ENCODE results near the gene SYT1.

SYT1 gene

DNA sequence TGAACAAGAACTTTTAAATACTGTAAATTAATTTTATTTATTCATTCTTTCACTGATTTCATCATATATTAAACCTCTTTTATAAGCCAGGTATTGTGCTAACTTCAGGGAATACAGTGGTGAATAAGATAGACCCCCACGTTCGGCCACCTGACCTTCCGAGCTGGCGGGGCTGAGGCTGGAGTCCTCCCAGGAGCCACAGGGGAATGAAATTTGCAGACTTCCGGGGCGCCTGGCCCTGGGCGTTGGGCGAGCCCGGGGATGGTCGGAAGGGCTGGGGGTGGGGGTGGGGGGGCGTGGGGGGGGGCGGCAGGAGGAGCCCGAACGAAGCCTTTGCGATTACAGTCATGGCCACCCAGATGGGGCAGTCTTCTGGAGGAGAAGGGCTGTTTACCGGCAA lies 442.8 kb downstream of the SYT1 start:
- FAIRE-seq (no peak), DNase-seq (ENCODE audit: insufficient read length) (no peak)
- TF ChIP-seq POLR2A (IDR thresholded peaks at IDR 0.05; ENCODE audit: low read depth, low read length) (no peak), POLR2AphosphoS5 (IDR thresholded peaks at IDR 0.05; ENCODE audit: low read depth, low read length) (no peak), TAF1 (IDR thresholded peaks at IDR 0.05; ENCODE audit: borderline replicate concordance, low read depth, low read length) (no peak)

DNA sequence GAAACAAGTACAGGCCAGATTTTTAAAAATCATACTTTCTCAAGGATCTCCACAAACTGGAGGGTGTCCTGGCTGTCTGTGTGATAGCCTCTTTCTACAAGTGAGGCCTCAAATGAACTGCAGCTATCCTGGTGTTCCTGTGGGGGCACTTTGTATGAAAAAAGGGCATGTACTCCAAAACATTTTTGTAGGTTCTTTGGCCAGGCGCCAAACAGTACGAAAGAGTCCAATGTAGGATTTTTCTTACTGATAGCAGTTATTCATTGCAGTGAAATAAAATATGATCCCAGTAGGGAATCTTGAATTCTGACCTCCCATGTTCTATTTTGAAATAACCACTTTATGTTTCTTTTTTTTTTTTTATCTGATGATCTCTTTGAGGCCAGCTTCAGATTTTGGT lies 444.5 kb downstream of the SYT1 start:
- TF ChIP-seq POLR2A (IDR thresholded peaks at IDR 0.05; ENCODE audit: low read depth, low read length) (no peak), TAF1 (IDR thresholded peaks at IDR 0.05; ENCODE audit: borderline replicate concordance, low read depth, low read length) (no peak), POLR2AphosphoS5 (IDR thresholded peaks at IDR 0.05; ENCODE audit: low read depth, low read length) (no peak)
- no peak for DNase-seq (ENCODE audit: insufficient read length)
- FAIRE-seq: no peak

- FAIRE-seq: no peak
- TF ChIP-seq POLR2AphosphoS5 (IDR thresholded peaks at IDR 0.05; ENCODE audit: low read depth, low read length) (no peak), TAF1 (IDR thresholded peaks at IDR 0.05; ENCODE audit: borderline replicate concordance, low read depth, low read length) (no peak), POLR2A (IDR thresholded peaks at IDR 0.05; ENCODE audit: low read depth, low read length) (no peak)
- no peak for DNase-seq (ENCODE audit: insufficient read length)
These were observed 452.7 kb downstream of the SYT1 start for GRCh38 chr12:79317179-79317847.

DNA sequence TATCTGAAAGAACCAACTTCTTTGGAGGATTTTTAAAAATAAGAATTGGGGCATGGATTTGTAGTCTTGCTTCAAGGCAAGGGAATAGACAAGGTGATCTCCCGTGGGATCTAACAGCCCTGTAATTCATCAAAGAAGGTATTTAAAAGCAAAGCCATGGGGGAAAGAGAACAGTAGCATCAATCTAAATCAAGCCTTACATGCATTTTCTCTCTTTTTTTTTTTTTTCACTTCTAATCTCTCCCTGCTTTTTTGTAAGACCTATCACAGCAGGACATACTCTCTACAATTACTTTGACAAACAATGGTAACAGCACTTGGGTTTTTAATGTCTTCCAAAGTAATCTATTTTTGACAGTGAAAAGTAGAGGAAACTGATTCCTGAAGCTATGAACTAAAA lies 458.3 kb downstream of the SYT1 start:
- DNase-seq (ENCODE audit: insufficient read length) (no peak), FAIRE-seq (no peak)
- TF ChIP-seq TAF1 (IDR thresholded peaks at IDR 0.05; ENCODE audit: borderline replicate concordance, low read depth, low read length): no peak
- no peak for TF ChIP-seq POLR2A (IDR thresholded peaks at IDR 0.05; ENCODE audit: low read depth, low read length)
- no peak for TF ChIP-seq POLR2AphosphoS5 (IDR thresholded peaks at IDR 0.05; ENCODE audit: low read depth, low read length)

DNA sequence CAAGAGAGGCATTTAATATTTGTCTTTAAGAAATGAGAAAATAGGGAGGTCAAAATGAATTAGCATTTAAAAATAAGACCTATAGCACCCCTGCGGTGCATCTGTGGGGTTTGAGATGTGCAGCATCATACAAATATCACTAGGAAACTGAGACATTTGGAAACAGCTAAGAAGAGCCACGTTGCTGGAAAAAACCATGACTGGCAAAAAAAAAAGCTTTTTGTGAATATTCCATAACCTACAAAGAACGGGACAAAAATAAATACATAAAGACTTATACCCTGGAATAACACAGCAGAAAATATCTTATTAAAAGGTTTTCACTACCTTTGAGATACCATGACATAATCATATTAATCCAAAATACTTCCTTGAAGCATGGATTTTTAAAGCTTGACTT lies 460.0 kb downstream of the SYT1 start:
- FAIRE-seq: no peak

DNA sequence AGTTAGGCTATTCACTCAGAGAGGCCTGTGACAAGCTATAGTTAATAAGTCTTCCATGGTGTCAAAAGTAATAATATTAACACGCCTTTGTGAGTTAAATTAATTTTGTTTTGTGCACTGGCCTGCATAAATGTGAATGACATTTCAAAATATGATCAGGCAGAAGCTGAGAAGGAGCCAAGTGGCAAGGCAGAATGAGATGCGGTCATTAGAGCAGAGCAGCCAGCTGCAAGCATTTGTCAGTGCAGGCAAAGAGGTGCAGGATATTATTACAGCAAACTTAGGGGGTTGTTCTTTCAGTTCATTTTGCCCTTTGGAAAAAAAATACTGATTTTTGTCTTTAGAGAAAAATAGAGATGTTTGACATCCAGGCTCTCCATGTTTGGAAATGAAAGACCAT lies 461.6 kb downstream of the SYT1 start:
- DNase-seq (ENCODE audit: insufficient read length) (no peak), FAIRE-seq (no peak)
- TF ChIP-seq POLR2A (IDR thresholded peaks at IDR 0.05; ENCODE audit: low read depth, low read length) (no peak), TAF1 (IDR thresholded peaks at IDR 0.05; ENCODE audit: borderline replicate concordance, low read depth, low read length) (no peak), POLR2AphosphoS5 (IDR thresholded peaks at IDR 0.05; ENCODE audit: low read depth, low read length) (no peak)

More for the DNA sequence above, 460.0 kb downstream of the SYT1 start:
- DNase-seq (ENCODE audit: insufficient read length): no peak
- no peak for TF ChIP-seq POLR2A (IDR thresholded peaks at IDR 0.05; ENCODE audit: low read depth, low read length)
- no peak for TF ChIP-seq TAF1 (IDR thresholded peaks at IDR 0.05; ENCODE audit: borderline replicate concordance, low read depth, low read length)
- TF ChIP-seq POLR2AphosphoS5 (IDR thresholded peaks at IDR 0.05; ENCODE audit: low read depth, low read length): no peak

DNA sequence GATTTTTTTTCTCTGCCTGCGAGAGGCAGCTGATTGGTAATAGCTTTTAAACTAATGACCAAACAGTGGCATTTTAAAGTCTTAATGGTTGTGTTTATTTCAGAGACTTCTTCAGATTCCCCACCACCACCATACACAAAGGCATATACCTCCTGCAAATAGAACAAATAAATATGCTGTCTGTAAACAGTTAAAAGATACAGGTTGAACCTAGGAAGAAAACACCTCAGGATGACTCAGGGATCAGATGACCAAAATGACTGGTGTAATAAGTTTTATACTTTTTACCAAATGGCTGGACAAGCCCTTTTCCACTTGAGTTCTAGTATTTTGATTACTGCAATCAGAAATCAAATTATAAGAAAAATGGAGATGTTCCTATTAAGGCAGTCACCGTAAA lies 462.1 kb downstream of the SYT1 start:
- DNase-seq (ENCODE audit: insufficient read length) (no peak), FAIRE-seq (no peak)
- no peak for TF ChIP-seq POLR2AphosphoS5 (IDR thresholded peaks at IDR 0.05; ENCODE audit: low read depth, low read length)
- TF ChIP-seq POLR2A (IDR thresholded peaks at IDR 0.05; ENCODE audit: low read depth, low read length): no peak
- TF ChIP-seq TAF1 (IDR thresholded peaks at IDR 0.05; ENCODE audit: borderline replicate concordance, low read depth, low read length): no peak

DNA sequence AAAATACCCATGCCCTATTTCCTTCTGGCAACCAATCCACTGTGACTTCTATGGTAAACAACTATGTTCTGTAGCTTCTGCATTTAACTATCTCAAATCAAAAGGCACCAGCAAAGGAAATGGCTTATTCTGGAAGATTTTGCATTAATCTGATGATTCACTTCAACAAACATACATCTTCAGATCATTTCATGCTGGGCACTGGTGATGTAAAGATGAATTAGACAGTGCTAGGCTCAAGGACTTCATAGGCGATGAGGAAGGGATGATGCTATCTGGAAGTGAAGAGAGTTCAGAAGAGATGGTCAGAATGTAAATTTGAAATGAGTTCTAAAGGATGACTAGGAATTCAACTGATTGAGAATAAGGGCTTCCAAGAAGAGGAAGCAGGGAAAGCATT lies 462.9 kb downstream of the SYT1 start:
- TF ChIP-seq TAF1 (IDR thresholded peaks at IDR 0.05; ENCODE audit: borderline replicate concordance, low read depth, low read length) (no peak), POLR2A (IDR thresholded peaks at IDR 0.05; ENCODE audit: low read depth, low read length) (no peak), POLR2AphosphoS5 (IDR thresholded peaks at IDR 0.05; ENCODE audit: low read depth, low read length) (no peak)
- no peak for DNase-seq (ENCODE audit: insufficient read length)
- FAIRE-seq: no peak

GRCh38 chr12:79329933-79330332 lies 465.4 kb downstream of the SYT1 start:
- no peak for DNase-seq (ENCODE audit: insufficient read length)
- FAIRE-seq: no peak
- TF ChIP-seq POLR2AphosphoS5 (IDR thresholded peaks at IDR 0.05; ENCODE audit: low read depth, low read length) (no peak), POLR2A (IDR thresholded peaks at IDR 0.05; ENCODE audit: low read depth, low read length) (no peak), TAF1 (IDR thresholded peaks at IDR 0.05; ENCODE audit: borderline replicate concordance, low read depth, low read length) (no peak)

- DNase-seq (ENCODE audit: insufficient read length) (no peak), FAIRE-seq (no peak)
- no peak for TF ChIP-seq POLR2AphosphoS5 (IDR thresholded peaks at IDR 0.05; ENCODE audit: low read depth, low read length)
- no peak for TF ChIP-seq TAF1 (IDR thresholded peaks at IDR 0.05; ENCODE audit: borderline replicate concordance, low read depth, low read length)
- TF ChIP-seq POLR2A (IDR thresholded peaks at IDR 0.05; ENCODE audit: low read depth, low read length): no peak
These were observed 467.3 kb downstream of the SYT1 start for GRCh38 chr12:79331870-79332269.

DNA sequence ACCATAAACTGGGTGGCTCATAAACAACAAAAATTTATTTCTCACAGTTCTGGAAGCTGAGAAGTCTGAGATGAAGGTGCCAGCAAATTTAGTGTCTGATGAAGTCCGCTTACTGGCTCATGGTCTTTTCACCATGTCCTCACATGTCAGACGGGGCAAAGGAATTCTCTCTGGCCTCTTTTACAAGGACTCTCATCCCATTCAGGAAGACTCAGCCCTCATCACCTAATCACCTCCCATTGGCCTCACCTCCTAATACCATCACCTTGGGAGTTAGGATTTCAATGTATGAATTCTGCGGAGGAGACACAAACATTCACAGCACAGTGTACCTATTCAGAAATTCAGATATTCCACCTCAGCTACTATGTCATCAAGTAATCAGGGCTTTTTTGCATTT lies 468.6 kb downstream of the SYT1 start:
- FAIRE-seq (no peak), DNase-seq (ENCODE audit: insufficient read length) (no peak)
- TF ChIP-seq TAF1 (IDR thresholded peaks at IDR 0.05; ENCODE audit: borderline replicate concordance, low read depth, low read length): no peak

GRCh38 chr12:79337662-79338290 lies 473.2 kb downstream of the SYT1 start:
- TF ChIP-seq TAF1 (IDR thresholded peaks at IDR 0.05; ENCODE audit: borderline replicate concordance, low read depth, low read length): no peak
- TF ChIP-seq POLR2AphosphoS5 (IDR thresholded peaks at IDR 0.05; ENCODE audit: low read depth, low read length): no peak
- no peak for TF ChIP-seq POLR2A (IDR thresholded peaks at IDR 0.05; ENCODE audit: low read depth, low read length)
- no peak for DNase-seq (ENCODE audit: insufficient read length)
- FAIRE-seq: no peak

Data from GM12892 (cell line).